ENCODE measurements around the gene RGS10. TPM values are rescaled to one million over a fixed set of nuclear protein-coding genes. Genes with fewer than 3 reads are reported as not detected.

RGS10 gene
- total RNA-seq, 1 donor from 2014 or later = 5.6 TPM

DNA sequence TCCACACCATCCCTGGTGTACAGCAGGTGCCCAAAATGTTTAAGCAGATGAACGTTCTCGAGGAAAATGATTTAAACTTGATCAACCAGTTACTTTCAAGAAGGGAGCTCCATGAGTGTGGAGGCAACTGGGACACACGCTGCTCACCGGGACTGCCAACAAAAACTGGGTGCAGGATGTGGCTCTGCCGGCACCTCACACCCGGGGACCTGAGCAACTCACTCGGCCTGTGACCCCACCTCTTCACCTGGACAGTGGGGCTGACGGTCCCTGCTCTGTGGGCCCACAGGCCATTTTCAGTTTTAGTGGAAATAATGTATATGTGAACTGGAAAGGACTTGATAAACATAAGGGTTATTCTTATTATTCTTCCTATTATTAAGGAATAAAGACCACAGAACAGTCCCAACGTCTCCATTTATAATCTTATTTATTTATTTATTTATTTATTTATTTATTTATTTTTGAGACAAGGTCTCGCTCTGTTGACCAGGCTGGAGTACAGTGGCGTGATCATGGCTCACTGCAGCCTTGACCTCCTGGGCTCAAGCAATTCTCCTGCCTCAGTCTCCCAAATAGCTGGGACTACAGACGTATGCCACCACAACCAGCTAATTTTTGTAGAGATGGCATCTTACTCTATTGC, 60.6 kb downstream of the RGS10 start:
- no peak for DNase-seq
- Histone ChIP-seq H3K4me3 (no peak overlapping the region), H3K27me3 (ENCODE audit: low read depth) (peaks cover 40% of the 10 kb centered on the region), H3K4me1 (peaks cover 6% of the 10 kb centered on the region), H3K9me3 (replicated peaks) (no peaks in the 10 kb centered on the region), H3K36me3 (no peaks in the 10 kb centered on the region), H3K27ac (replicated peaks) (no peak overlapping the region)
- intact Hi-C loops (cut with micrococcal nuclease) = no loop called here
- TF ChIP-seq, protein P1, sequence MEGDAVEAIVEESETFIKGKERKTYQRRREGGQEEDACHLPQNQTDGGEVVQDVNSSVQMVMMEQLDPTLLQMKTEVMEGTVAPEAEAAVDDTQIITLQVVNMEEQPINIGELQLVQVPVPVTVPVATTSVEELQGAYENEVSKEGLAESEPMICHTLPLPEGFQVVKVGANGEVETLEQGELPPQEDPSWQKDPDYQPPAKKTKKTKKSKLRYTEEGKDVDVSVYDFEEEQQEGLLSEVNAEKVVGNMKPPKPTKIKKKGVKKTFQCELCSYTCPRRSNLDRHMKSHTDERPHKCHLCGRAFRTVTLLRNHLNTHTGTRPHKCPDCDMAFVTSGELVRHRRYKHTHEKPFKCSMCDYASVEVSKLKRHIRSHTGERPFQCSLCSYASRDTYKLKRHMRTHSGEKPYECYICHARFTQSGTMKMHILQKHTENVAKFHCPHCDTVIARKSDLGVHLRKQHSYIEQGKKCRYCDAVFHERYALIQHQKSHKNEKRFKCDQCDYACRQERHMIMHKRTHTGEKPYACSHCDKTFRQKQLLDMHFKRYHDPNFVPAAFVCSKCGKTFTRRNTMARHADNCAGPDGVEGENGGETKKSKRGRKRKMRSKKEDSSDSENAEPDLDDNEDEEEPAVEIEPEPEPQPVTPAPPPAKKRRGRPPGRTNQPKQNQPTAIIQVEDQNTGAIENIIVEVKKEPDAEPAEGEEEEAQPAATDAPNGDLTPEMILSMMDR (IDR thresholded peaks at IDR 0.05; ENCODE audit: borderline replicate concordance) = no peak

DNA sequence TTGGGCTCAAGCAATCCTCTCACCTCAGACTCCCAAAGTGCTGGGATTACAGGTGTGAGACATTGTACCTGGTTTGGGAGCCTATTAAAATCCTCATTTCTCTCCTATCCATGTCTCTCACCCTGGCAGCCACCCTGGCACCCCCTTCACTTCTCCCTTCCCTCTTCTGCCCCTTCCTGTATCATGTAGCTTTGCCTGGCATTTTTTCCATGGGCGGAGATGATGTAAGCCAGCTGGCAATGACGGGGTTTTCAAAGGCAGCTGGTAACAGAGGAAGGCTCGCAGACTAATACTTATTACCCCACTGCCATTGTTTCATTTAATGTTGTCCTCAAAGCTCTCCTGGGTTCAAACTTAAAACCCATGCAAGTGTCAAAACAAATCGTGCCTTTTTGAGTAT, 61.9 kb downstream of the RGS10 start:
- DNase-seq = no peak
- peaks cover 47% of the 10 kb centered on the region for H3K27me3 ChIP-seq (ENCODE audit: low read depth)
- peaks cover 6% of the 10 kb centered on the region for H3K4me1 ChIP-seq
- TF ChIP-seq, protein P1 (IDR thresholded peaks at IDR 0.05; ENCODE audit: borderline replicate concordance) = no peak
- H3K9me3 ChIP-seq (replicated peaks) = no peaks in the 10 kb centered on the region
- no peak overlapping the region for H3K4me3 ChIP-seq
- intact Hi-C loops (cut with micrococcal nuclease) = no loop called here
- H3K27ac ChIP-seq (replicated peaks) = no peak overlapping the region
- no peaks in the 10 kb centered on the region for H3K36me3 ChIP-seq

DNA sequence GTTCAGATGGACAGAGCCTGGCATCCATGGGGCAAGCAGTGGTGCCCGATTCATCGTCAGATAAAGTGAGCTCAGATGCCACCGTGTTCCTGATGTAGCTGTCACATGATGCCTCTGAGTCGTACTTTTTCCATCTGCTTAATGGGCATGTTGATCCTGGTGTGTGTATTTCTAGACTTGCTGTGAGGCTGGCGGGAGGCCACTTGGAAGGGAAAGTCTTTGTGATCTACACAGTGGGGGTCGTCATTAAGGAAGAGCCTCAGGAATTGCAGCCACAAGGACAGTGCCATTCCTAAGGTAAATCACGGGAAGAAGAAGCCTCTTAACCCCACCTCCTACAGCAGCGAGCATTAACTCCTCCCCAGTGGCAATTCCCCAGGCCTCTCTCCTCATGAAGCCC, 63.0 kb downstream of the RGS10 start:
- H3K27me3 ChIP-seq (ENCODE audit: low read depth) = peaks cover 57% of the 10 kb centered on the region
- TF ChIP-seq, protein P1 (IDR thresholded peaks at IDR 0.05; ENCODE audit: borderline replicate concordance) = no peak
- intact Hi-C loops (cut with micrococcal nuclease) = no loop called here

DNA sequence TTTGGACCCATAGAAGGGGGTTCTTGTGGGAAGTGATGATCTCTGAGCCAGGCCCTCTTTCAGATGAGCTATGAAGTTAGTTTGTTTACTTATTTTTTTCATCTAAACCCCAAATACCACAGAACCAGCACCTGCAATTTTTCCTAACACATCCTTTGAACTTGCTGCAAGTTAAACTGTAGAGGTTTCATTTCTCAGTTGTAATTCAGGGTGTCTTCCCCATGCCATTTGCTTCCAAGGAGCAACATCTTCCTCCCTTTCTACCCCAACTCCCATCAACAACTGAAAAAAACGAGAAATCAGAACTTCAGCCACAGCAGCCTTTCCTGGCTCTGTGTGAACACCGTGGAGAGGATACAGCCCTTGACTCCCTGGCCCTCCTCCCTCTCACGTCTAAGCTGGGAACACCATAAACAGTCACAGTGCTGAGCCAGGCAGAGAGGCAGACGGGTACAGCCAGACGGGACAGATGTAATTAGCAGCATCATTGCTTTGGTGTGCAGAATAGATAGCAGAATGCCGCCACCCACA, 63.6 kb downstream of the RGS10 start:
- H3K9me3 ChIP-seq (replicated peaks) = no peaks in the 10 kb centered on the region
- DNase-seq = no peak
- TF ChIP-seq, protein P1 (IDR thresholded peaks at IDR 0.05; ENCODE audit: borderline replicate concordance) = no peak
- peaks cover 6% of the 10 kb centered on the region for H3K4me1 ChIP-seq
- no peak overlapping the region for H3K4me3 ChIP-seq
- H3K27me3 ChIP-seq (ENCODE audit: low read depth) = peaks cover 63% of the 10 kb centered on the region
- no peak overlapping the region for H3K27ac ChIP-seq (replicated peaks)
- no peaks in the 10 kb centered on the region for H3K36me3 ChIP-seq
- intact Hi-C loops (cut with micrococcal nuclease) = no loop called here

More for the DNA sequence above, 63.0 kb downstream of the RGS10 start:
- DNase-seq = no peak
- H3K27ac ChIP-seq (replicated peaks) = no peak overlapping the region
- H3K4me1 ChIP-seq = peaks cover 6% of the 10 kb centered on the region
- H3K36me3 ChIP-seq = no peaks in the 10 kb centered on the region
- no peaks in the 10 kb centered on the region for H3K9me3 ChIP-seq (replicated peaks)
- no peak overlapping the region for H3K4me3 ChIP-seq

DNA sequence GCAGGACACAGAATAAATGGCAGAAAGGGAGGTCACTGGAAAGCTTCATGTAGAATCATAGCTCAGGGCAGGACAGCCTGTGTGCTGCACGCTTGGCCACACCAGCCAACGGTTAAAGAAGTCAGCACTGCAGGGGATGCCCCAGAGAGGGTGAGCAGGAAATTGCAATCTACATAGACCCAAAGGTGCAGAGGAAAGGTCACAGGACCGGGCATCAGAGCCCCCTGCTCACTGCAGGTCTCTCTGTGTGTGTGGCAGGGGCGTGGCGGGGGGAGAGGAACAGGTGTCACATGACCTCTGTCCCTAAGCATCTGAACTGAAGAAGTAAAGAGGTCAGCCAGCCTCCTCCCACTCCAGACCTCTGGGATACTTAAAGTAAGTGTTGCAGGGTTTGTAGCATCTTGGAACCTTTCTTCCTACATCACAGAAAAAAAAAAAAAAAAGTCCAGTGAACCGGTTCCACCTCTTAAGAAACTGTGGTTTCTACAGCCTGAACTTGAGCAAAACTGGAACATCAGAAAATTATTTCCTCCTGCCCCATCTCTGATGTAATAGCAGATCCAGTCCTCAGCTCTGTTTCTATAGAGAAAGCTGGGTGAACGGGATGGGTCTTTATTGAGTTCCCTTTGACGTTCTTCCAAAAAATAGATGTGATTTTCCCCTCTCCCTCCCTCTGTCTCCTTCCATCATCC, 64.3 kb downstream of the RGS10 start:
- Histone ChIP-seq H3K36me3 (no peaks in the 10 kb centered on the region), H3K27me3 (ENCODE audit: low read depth) (peaks cover 69% of the 10 kb centered on the region)
- TF ChIP-seq, protein P1 (IDR thresholded peaks at IDR 0.05; ENCODE audit: borderline replicate concordance) = no peak

More for the DNA sequence above, 64.3 kb downstream of the RGS10 start:
- no peak for DNase-seq
- intact Hi-C loops (cut with micrococcal nuclease) = no loop called here
- Histone ChIP-seq H3K4me3 (no peak overlapping the region), H3K27ac (replicated peaks) (no peak overlapping the region), H3K9me3 (replicated peaks) (no peaks in the 10 kb centered on the region), H3K4me1 (peaks cover 6% of the 10 kb centered on the region)

Data from left ventricle myocardium inferior (tissue), 1 donor.